PC-3 (cell line): ENCODE data around the gene TRPM8.

Experiments used
- CTCF ChIP-seq: fragments of 300-600 bp; sonication (generic); conservative IDR thresholded peaks from 2 replicates; pipeline ENCODE4 v1.5.1; 2017; ENCODE audit warnings: antibody characterized with exemption, low read depth, mild to moderate bottlenecking, low read length
- EZH2 ChIP-seq: fragments of 300-600 bp; sonication (generic); IDR thresholded peaks from one replicate; pipeline ENCODE4 v1.6.1; 2017; ENCODE audit warnings: antibody characterized with exemption, mild to moderate bottlenecking, low read length; ENCODE audit not compliant: unreplicated experiment

DNA sequence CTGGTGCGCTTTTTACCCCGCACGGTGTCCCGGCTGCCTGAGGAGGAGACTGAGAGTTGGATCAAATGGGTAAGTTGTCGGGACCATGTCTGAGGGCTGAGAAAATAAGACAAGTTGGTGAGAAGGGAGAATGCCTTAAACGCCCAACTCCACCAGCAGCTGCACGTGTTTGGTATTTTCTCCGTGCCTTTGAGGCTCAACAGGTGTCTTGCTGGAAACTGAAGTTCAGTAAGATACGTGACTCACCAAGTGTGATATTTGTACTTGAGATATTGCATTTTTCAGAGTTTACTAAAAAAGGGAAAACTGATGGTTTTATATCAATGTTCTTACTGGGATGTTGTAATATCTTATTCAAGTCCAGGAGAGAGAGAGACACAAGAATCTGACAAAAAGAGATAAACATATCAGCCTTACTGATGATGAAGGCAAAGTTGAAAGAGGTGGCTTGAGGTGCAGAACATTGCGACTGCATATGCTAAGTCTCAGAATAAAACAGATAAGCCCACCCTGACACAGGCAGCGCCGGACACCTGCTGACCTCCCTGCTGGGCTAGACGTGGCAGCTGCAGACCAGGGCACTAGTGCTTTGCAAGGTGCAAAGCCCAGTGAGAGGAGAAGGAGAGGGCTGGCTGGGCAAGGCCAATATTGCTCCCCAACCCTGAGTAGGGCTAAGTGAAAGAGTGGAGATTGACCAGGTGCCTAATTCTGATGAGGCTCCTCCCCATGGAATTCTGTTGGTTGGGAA is 33.1 kb downstream of the TRPM8 start:
- no peak for TF ChIP-seq CTCF
- no peak for TF ChIP-seq EZH2
